ENCODE data around the gene PLEKHO1.
"Not testable (repeated sequence)": the region's sequence is repeated elsewhere in the genome, so short reads cannot be mapped to it uniquely, and the experiment has no call there.

PLEKHO1 gene

GRCh38 chr1:150182247-150182646, 32.5 kb downstream of the PLEKHO1 start:
- peaks cover 5% of the 10 kb centered on the region for H3K4me1 Mint-ChIP-seq
- no peak overlapping the region for H3K4me3 Mint-ChIP-seq
- H3K36me3 Mint-ChIP-seq = no peaks in the 10 kb centered on the region
- no peaks in the 10 kb centered on the region for H3K9me3 Mint-ChIP-seq
- no peaks in the 10 kb centered on the region for H3K27me3 Mint-ChIP-seq
- no peak overlapping the region for H3K27ac Mint-ChIP-seq

- H3K36me3 Mint-ChIP-seq = no peaks in the 10 kb centered on the region
- H3K4me1 Mint-ChIP-seq = peaks cover 10% of the 10 kb centered on the region
- no peaks in the 10 kb centered on the region for H3K27me3 Mint-ChIP-seq
- no peak overlapping the region for H3K27ac Mint-ChIP-seq
- H3K4me3 Mint-ChIP-seq = no peak overlapping the region
- H3K9me3 Mint-ChIP-seq = no peaks in the 10 kb centered on the region
Observed at GRCh38 chr1:150183061-150183460, 33.3 kb downstream of the PLEKHO1 start.

- H3K4me1 Mint-ChIP-seq = peaks cover 10% of the 10 kb centered on the region
- no peaks in the 10 kb centered on the region for H3K9me3 Mint-ChIP-seq
- H3K4me3 Mint-ChIP-seq = no peak overlapping the region
- H3K36me3 Mint-ChIP-seq = no peaks in the 10 kb centered on the region
- H3K27ac Mint-ChIP-seq = no peak overlapping the region
- H3K27me3 Mint-ChIP-seq = no peaks in the 10 kb centered on the region
Observed at GRCh38 chr1:150185481-150185880, 35.8 kb downstream of the PLEKHO1 start.

DNA sequence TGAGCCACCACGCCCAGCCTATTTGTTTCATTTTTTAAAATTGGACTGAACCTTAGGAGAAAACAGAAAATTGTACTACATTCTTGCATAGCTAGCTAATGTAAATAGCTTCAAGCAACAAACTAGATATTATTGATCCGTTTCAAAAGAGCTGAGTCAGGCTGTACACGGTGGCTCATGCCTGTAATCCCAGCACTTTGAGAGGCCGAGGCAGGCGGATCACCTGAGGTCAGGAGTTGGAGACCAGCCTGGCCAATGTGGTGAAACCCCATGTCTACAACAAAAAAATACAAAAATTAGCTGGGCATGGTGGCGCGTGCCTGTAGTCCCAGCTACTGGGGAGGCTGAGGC, 36.7 kb downstream of the PLEKHO1 start:
- H3K4me3 Mint-ChIP-seq, H3K4me1 Mint-ChIP-seq, H3K27ac Mint-ChIP-seq, H3K27me3 Mint-ChIP-seq, H3K36me3 Mint-ChIP-seq, H3K9me3 Mint-ChIP-seq: not testable (repeated sequence)

- H3K27me3 Mint-ChIP-seq = no peaks in the 10 kb centered on the region
- H3K9me3 Mint-ChIP-seq = no peaks in the 10 kb centered on the region
- H3K4me3 Mint-ChIP-seq = no peak overlapping the region
- no peaks in the 10 kb centered on the region for H3K36me3 Mint-ChIP-seq
- H3K4me1 Mint-ChIP-seq = peaks cover 10% of the 10 kb centered on the region
- no peak overlapping the region for H3K27ac Mint-ChIP-seq
Observed at GRCh38 chr1:150186789-150187559, 37.3 kb downstream of the PLEKHO1 start.

GRCh38 chr1:150187560-150187931, 37.8 kb downstream of the PLEKHO1 start:
- Mint-ChIP-seq H3K9me3 (no peaks in the 10 kb centered on the region), H3K27me3 (no peaks in the 10 kb centered on the region), H3K4me3 (no peak overlapping the region), H3K4me1 (peaks cover 10% of the 10 kb centered on the region), H3K36me3 (no peaks in the 10 kb centered on the region), H3K27ac (no peak overlapping the region)

GRCh38 chr1:150192012-150192411, 42.3 kb downstream of the PLEKHO1 start:
- Mint-ChIP-seq H3K27ac (no peak overlapping the region), H3K36me3 (no peaks in the 10 kb centered on the region), H3K4me3 (no peak overlapping the region), H3K9me3 (no peaks in the 10 kb centered on the region), H3K27me3 (no peaks in the 10 kb centered on the region), H3K4me1 (peaks cover 7% of the 10 kb centered on the region)

DNA sequence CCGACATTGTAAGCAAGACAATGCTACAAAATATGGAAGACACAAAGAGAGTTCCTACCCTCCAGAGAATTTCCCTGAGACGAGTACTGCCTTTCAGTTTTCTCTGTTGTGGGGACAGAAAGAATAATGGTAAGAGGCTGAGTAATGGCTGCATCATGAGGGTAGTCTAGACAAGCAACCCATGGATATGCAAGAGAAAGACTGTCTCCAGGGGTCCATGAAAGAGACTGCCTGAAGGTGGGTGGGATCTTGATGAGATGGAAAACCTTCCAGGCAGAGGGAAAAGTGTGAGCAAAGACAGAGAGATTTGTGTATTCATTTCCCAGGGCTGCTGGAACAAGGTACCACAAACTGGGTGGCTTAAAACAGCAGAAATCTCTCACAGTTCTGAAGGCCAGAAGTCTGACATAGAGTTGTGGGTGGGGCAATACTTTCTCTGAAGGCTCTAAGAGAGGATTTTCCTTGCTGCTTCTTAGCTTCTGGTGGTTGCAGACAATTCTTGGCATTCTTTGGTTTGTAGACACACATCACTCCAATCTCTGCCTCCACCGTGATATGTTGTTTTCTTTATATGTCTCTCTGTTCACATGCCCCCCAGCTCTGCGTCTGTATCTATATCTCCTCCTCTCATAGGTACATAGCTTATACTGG, 44.8 kb downstream of the PLEKHO1 start:
- Mint-ChIP-seq H3K4me3 (no peak overlapping the region), H3K27ac (no peak overlapping the region), H3K36me3 (no peaks in the 10 kb centered on the region), H3K4me1 (no peaks in the 10 kb centered on the region), H3K9me3 (no peaks in the 10 kb centered on the region), H3K27me3 (no peaks in the 10 kb centered on the region)

DNA sequence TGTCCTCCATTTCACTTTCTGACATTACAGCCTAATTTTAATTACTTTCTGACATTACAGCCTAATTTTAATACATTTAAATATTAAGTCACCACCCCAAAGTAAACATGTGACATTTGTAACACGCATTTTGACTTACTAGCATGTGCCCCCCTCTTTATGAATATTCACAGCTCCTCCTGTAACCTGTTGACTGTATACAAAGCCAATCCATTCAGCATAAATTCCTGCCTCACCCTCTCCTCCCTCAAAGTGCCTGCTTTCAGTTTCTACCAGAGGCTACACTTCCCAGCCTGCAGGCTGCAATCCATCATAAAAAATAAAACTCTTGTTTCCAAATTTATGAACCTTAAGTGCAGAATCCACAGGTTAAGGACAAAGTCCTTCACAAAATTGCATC, 46.7 kb downstream of the PLEKHO1 start:
- H3K36me3 Mint-ChIP-seq = no peaks in the 10 kb centered on the region

GRCh38 chr1:150207281-150207971, 57.7 kb downstream of the PLEKHO1 start:
- Mint-ChIP-seq H3K4me3 (no peak overlapping the region), H3K9me3 (no peaks in the 10 kb centered on the region), H3K36me3 (no peaks in the 10 kb centered on the region), H3K27me3 (no peaks in the 10 kb centered on the region), H3K4me1 (no peaks in the 10 kb centered on the region), H3K27ac (no peak overlapping the region)

More for the DNA sequence above, 46.7 kb downstream of the PLEKHO1 start:
- Mint-ChIP-seq H3K4me3 (no peak overlapping the region), H3K27me3 (no peaks in the 10 kb centered on the region), H3K4me1 (no peaks in the 10 kb centered on the region), H3K27ac (no peak overlapping the region), H3K9me3 (no peaks in the 10 kb centered on the region)

- not testable (repeated sequence) for H3K27me3 Mint-ChIP-seq, H3K4me3 Mint-ChIP-seq, H3K9me3 Mint-ChIP-seq, H3K27ac Mint-ChIP-seq, H3K36me3 Mint-ChIP-seq, H3K4me1 Mint-ChIP-seq
Observed at GRCh38 chr1:150208460-150208859, 58.7 kb downstream of the PLEKHO1 start.
